ENCODE results near the gene DENND1A.

Gene DENND1A

GRCh38 chr9:123425261-123425821 is 504.6 kb downstream of the DENND1A start:
- H3K27me3 ChIP-seq (ENCODE audit: insufficient read depth, low read length, poor library complexity, severe bottlenecking), result no peaks in the 10 kb centered on the region
- no peaks in the 10 kb centered on the region for H3K9me3 ChIP-seq (ENCODE audit: insufficient read depth, low read depth, low read length)
- H2AFZ ChIP-seq (ENCODE audit: low read length), result no peak overlapping the region
- no peaks in the 10 kb centered on the region for H3K79me2 ChIP-seq (ENCODE audit: insufficient read depth, low read length)
- H3K4me1 ChIP-seq (ENCODE audit: insufficient read depth, low read length, poor library complexity, severe bottlenecking), result no peaks in the 10 kb centered on the region
- no peaks in the 10 kb centered on the region for H3F3A ChIP-seq (ENCODE audit: low read depth)
- H4K20me1 ChIP-seq (ENCODE audit: insufficient read depth, low read length, poor library complexity, severe bottlenecking), result no peaks in the 10 kb centered on the region
- no peak overlapping the region for H3K4me2 ChIP-seq (ENCODE audit: low read depth, low read length, poor library complexity, severe bottlenecking)
- no peak overlapping the region for H3K4me3 ChIP-seq (ENCODE audit: low read length, poor library complexity, severe bottlenecking)
- TF ChIP-seq CTCF (conservative IDR thresholded peaks at IDR 0.05; ENCODE audit: low read length) (no peak), EZH2phosphoT487 (IDR thresholded peaks at IDR 0.05; ENCODE audit: borderline replicate concordance) (no peak)
- no peak overlapping the region for H3K9ac ChIP-seq (ENCODE audit: low read depth, low read length, poor library complexity, severe bottlenecking)
- no peaks in the 10 kb centered on the region for H3K36me3 ChIP-seq (ENCODE audit: insufficient read depth, low read length)
- no peaks in the 10 kb centered on the region for H3K9me2 ChIP-seq (replicated peaks; ENCODE audit: low read depth, low read length)

DNA sequence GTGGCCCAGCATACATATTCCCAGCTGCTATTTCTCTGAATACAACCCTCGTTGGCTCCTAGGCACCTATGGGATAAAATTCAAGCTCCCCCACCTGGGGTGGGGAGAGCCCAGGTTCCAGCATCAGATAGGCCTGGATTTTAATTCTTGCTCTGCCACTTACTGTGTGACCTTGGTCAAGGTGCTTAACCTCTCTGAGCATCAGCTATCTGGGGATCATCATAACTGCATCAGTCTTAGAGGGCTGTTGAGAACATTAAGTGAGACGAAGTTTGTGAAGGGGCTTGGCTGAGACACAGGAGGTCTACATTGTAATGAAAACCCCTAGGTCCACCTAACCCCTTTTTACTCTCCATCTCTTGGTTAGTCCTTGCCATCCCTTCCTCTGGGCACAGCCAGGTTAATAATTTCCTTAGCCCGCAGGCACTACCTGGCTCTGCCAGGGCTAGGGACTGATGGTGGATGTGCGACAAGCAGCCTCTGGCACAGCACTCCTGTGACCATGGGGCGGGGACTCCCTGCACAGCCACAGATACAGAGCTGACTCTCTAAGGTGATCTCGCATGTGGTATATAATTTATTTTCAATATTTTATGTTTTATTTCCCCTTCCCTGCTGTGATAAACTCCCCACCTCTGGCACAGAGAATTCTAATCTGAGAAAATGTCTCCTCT is 505.2 kb downstream of the DENND1A start:
- no peaks in the 10 kb centered on the region for H3K9me3 ChIP-seq (ENCODE audit: insufficient read depth, low read depth, low read length)
- no peaks in the 10 kb centered on the region for H3K9me2 ChIP-seq (replicated peaks; ENCODE audit: low read depth, low read length)
- no peaks in the 10 kb centered on the region for H4K20me1 ChIP-seq (ENCODE audit: insufficient read depth, low read length, poor library complexity, severe bottlenecking)
- H3K9ac ChIP-seq (ENCODE audit: low read depth, low read length, poor library complexity, severe bottlenecking), result no peak overlapping the region
- H3K4me1 ChIP-seq (ENCODE audit: insufficient read depth, low read length, poor library complexity, severe bottlenecking), result no peaks in the 10 kb centered on the region
- TF ChIP-seq CTCF (conservative IDR thresholded peaks at IDR 0.05; ENCODE audit: low read length), result no peak
- TF ChIP-seq EZH2phosphoT487 (IDR thresholded peaks at IDR 0.05; ENCODE audit: borderline replicate concordance), result no peak
- no peak overlapping the region for H2AFZ ChIP-seq (ENCODE audit: low read length)
- no peak overlapping the region for H3K4me2 ChIP-seq (ENCODE audit: low read depth, low read length, poor library complexity, severe bottlenecking)
- H3K79me2 ChIP-seq (ENCODE audit: insufficient read depth, low read length), result no peaks in the 10 kb centered on the region
- no peak overlapping the region for H3K4me3 ChIP-seq (ENCODE audit: low read length, poor library complexity, severe bottlenecking)
- no peaks in the 10 kb centered on the region for H3K36me3 ChIP-seq (ENCODE audit: insufficient read depth, low read length)
- H3F3A ChIP-seq (ENCODE audit: low read depth), result no peaks in the 10 kb centered on the region
- no peaks in the 10 kb centered on the region for H3K27me3 ChIP-seq (ENCODE audit: insufficient read depth, low read length, poor library complexity, severe bottlenecking)

DNA sequence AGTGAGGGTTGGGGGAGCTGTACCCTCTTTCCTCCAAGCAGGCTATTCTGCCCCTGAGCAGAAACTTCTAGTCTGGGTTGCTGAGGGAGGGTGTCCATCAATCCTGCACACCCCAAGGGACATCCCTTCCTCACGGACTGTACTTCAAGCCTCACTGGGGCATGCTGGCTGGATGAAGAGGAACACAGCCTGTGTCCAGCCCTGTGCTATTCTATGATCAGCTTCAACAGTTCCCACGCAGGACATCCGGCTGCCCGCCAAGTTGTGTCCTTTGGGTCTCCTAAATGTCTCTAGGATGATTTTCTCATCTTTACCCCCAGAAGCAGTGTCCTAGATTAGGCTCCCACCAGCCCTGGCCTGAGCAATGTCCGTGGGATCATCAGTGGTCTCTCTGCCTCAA is 505.8 kb downstream of the DENND1A start:
- Histone ChIP-seq H3K4me1 (ENCODE audit: insufficient read depth, low read length, poor library complexity, severe bottlenecking) (no peaks in the 10 kb centered on the region), H3K9me2 (replicated peaks; ENCODE audit: low read depth, low read length) (no peaks in the 10 kb centered on the region), H3K79me2 (ENCODE audit: insufficient read depth, low read length) (no peaks in the 10 kb centered on the region), H3K9ac (ENCODE audit: low read depth, low read length, poor library complexity, severe bottlenecking) (no peak overlapping the region), H3K4me2 (ENCODE audit: low read depth, low read length, poor library complexity, severe bottlenecking) (no peak overlapping the region), H4K20me1 (ENCODE audit: insufficient read depth, low read length, poor library complexity, severe bottlenecking) (no peaks in the 10 kb centered on the region), H3K9me3 (ENCODE audit: insufficient read depth, low read depth, low read length) (no peaks in the 10 kb centered on the region), H3K36me3 (ENCODE audit: insufficient read depth, low read length) (no peaks in the 10 kb centered on the region), H3K4me3 (ENCODE audit: low read length, poor library complexity, severe bottlenecking) (no peak overlapping the region), H3K27me3 (ENCODE audit: insufficient read depth, low read length, poor library complexity, severe bottlenecking) (no peaks in the 10 kb centered on the region), H3F3A (ENCODE audit: low read depth) (no peaks in the 10 kb centered on the region), H2AFZ (ENCODE audit: low read length) (no peak overlapping the region)
- no peak for TF ChIP-seq CTCF (conservative IDR thresholded peaks at IDR 0.05; ENCODE audit: low read length)
- TF ChIP-seq EZH2phosphoT487 (IDR thresholded peaks at IDR 0.05; ENCODE audit: borderline replicate concordance), result no peak
